GM18519 (cell line): ENCODE results near the gene PPFIBP2.
A peak's percentile ranks its signal among the peaks of the same experiment; 100 is the strongest.
"Not testable (repeated sequence)": the region's sequence is repeated elsewhere in the genome, so short reads cannot be mapped to it uniquely, and the experiment has no call there.

ENCODE experiments used
- ATAC-seq: cut with Tn5 transposase; IDR thresholded peaks from one replicate; pipeline ENCODE4 v1.9.1; 2021; ENCODE audit warnings: mild to moderate bottlenecking, moderate library complexity; ENCODE audit not compliant: unreplicated experiment, low FRiP score

PPFIBP2 gene

DNA sequence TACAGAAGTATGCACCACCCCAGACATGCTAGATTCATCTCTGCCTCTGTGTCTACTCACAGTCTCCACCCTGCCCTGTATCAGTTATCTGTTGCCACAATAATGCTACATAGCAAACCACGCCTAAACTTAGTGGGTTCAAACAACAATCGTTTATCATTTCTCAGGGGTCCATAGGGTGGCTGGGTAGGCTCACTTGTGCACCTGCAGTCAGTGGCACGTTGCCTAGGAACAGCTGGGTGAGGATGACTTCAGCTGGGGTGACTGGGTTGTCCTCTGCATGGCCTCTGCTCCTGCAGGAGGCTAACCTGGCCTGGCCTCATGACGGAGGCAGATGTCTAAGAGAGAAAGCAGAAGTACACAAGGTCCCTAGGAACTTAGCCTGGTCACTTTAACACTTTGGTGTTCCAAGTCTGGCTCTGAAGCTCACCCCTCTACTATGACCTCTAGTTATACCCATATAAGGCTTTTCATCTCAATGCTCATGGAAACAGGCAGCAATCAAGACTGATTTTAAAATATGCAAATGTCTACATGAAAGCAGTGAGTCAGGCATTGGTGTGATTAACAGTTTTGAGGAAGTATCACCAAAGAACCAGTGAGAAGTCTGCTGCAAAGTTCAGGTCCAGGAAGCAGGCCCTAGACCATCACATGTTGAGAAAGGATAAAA, 17.8 kb upstream of the PPFIBP2 start:
- ATAC-seq: peak; percentile 86

DNA sequence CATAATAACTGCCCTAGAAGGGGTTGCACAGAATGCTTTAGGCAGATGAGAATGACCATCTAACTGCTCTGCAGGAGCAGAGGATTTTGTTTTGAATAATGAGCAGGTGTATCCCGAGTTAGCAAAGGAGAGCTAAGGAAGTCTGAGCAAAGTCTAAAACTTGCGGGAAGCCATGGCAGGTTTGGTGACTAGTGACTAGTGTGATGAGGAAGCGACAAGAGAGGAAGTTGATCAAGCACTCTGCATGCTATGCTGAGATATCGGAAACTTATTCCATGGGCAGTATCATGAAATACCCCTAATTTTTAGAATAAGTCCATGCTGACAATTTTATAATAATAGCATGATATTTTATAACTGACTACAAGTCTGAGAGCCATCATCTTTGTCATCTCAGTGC, 15.6 kb upstream of the PPFIBP2 start:
- no peak for ATAC-seq

- ATAC-seq: no peak
Measured at GRCh38 chr11:7499081-7499480, 14.7 kb upstream of the PPFIBP2 start.

- ATAC-seq: no peak
Measured at GRCh38 chr11:7500251-7500650, 13.5 kb upstream of the PPFIBP2 start.

DNA sequence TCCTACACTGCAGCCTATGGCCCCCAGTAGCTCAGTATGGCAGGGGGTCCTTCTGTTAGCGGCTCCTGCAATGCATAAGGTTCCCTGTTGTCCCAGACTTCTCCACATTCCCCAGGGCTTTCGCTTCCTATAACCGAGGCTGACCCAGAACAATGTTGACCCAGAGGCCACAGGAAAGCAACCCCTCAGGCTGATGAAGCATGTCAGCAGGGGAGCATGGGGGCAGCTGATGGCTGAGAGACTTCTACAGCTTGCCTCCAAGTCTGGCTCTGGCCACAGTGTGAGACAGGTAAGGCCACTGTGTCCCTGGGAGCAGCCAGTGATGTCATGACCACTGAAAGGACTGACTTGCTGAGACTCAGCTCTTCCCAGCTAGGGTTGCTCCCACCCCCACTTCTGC, 12.5 kb upstream of the PPFIBP2 start:
- ATAC-seq: no peak

- no peak for ATAC-seq
Measured at GRCh38 chr11:7501894-7502293, 11.9 kb upstream of the PPFIBP2 start.

- no peak for ATAC-seq
Measured at GRCh38 chr11:7506243-7506642, 7.6 kb upstream of the PPFIBP2 start.

GRCh38 chr11:7508087-7508486, 5.7 kb upstream of the PPFIBP2 start:
- ATAC-seq: no peak

GRCh38 chr11:7509966-7510365, 3.8 kb upstream of the PPFIBP2 start:
- no peak for ATAC-seq

DNA sequence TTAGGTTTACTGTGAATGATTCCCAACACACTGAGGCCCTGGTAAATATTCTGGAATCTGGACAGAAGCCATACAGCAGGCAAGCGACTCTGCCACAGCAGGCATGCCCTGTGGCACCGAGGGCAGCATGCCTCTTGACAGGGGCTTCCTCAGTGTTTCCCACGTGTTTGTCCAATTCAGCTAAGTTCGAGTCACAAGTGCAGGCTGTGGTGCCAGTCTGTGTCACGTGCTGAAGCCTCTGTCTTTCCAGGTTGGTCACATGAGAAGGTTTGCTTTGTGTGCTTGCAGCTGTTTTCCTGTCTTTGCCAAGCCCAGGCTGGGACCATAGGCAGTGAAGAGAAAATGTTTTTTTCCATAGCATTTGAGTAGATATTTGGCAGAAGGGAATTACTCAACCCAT, 2.4 kb upstream of the PPFIBP2 start:
- no peak for ATAC-seq

DNA sequence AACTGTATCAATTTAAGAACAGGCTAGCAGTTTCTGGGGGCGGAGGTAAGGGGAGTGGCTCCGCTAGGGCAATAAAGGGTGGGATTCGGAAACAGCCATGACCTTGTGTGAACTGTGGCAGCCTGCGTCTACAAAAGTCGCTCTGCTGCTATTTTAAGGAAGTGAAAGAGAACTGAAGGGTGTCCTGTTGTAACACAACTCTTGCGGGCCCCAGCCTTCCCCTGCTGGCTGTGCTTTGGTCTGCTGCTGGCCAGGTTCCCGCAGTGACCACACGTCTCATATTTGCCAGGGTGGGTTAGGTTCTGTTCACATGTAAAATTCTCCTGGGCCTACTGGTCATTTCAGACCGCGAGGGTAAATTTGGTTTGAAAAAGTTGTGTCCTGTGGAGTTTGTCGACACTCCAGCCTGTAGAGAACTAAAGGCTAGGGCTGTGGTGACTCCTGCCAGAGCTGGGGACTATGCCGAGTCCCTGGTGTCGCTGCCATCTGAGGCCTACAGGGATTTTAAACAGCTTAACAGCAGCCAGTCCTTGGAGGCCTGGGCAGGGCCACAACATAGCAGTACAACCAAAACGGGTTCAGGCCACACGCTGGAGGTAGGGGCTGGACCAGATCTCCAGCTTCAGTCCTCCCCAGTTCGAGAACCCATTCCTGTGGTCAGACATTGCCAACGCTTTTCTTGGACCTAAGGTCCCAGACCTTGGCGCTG, 1.1 kb upstream of the PPFIBP2 start:
- peak; percentile 71 for ATAC-seq

GRCh38 chr11:7514099-7514591, 346 bp downstream of the PPFIBP2 start:
- peak; percentile 4 for ATAC-seq

- no peak for ATAC-seq
Measured at GRCh38 chr11:7515447-7515886, 1.7 kb downstream of the PPFIBP2 start.

GRCh38 chr11:7516475-7516874, 2.7 kb downstream of the PPFIBP2 start:
- no peak for ATAC-seq

DNA sequence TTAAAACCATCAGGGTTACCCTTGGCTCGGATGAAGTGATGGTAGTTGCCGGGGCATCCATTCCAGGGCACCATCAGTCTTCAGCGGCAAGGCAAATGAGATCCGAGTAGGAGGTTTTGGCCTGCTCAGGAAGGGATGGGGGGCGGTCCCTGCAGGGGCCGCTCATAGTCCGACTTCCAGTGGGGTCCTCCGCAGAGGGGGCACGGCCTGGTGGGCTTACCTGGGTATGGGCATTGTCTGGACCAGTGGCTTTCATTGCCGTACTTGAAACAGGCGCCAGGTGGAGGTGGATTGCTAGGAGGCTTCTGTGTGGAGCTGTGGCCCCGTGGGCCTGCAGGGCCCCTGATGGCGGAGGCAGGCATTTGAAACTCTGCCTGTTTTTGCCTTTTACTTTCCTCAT, 3.9 kb downstream of the PPFIBP2 start:
- not testable (repeated sequence) for ATAC-seq

DNA sequence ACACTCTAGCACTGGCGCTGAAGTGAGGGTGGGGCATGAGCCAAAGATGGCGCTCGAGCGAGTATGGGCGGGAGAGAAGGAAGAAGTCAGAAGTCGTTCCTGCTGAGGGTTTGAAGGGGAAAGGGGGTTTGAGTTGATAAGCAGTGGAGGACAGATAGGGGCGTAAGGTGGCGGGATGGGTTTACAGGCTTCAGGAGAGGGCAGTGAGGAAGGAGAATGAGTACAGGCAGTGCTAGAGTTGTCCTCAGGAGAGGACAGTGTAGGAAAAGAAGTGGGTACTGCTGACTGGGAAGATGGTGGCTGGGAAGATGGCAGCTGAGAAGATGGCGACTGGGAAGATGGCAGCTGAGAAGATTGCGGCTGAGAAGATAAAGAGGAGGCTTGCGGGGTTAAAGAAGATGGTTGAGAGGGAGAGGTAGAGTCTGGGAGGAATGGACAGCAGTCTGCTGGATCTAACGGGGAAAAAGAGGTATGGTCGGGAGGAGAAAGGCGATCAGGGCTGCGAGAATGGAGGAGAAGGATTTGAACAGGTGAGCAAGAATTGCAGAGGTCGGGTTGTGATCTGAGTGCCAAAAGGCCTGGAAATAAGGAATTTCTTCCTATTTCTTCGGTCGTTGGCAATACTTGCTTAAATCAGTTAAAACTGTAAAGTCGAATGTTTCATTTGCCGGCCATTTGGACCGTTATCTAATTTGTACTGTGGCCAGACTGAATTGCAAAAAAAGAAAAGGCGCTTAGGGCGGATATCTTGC, 5.2 kb downstream of the PPFIBP2 start:
- ATAC-seq: no peak

GRCh38 chr11:7520011-7520942, 6.5 kb downstream of the PPFIBP2 start:
- peak; percentile 36 for ATAC-seq

- ATAC-seq: peak; percentile 90
Measured at GRCh38 chr11:7520981-7521487, 7.2 kb downstream of the PPFIBP2 start.

- ATAC-seq: no peak
Measured at GRCh38 chr11:7522121-7522520, 8.3 kb downstream of the PPFIBP2 start.

GRCh38 chr11:7522546-7522945, 8.7 kb downstream of the PPFIBP2 start:
- no peak for ATAC-seq
